Stimulated activated CD4-positive, alpha-beta T cell treated with anti-CD3 and anti-CD28 coated beads, Interleukin-4, amount 100 ng/mL, for 24 hours (primary cell): ENCODE results near the gene HYAL2.
A peak's percentile ranks its signal among the peaks of the same experiment; 100 is the strongest.
"Not testable (repeated sequence)": the region's sequence is repeated elsewhere in the genome, so short reads cannot be mapped to it uniquely, and the experiment has no call there.

ENCODE experiments used
- DNase-seq: peaks from one replicate; pipeline ENCODE4 v3.0.0-alpha.2; 2020

Gene HYAL2

DNA sequence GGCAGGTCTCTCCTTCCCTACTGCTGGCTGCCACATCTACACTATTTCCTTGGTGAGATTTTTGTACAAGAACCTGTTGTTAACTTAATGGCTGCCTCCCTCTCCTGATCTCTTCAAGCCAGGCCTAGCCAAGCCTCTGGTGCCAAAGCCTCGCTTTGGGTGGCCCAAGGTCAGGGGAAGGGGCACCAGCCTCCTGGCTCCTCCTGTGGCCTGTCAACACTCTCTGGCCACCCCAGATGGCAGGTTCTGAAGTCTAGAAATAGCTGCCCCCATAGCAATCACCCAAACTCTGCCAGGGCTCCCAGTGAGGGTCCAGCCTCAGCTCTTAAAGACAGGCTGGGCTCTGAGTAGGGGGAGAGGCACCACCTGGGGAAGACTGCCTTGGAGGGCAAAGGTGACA is 35.3 kb downstream of the HYAL2 start:
- no peak for DNase-seq

DNA sequence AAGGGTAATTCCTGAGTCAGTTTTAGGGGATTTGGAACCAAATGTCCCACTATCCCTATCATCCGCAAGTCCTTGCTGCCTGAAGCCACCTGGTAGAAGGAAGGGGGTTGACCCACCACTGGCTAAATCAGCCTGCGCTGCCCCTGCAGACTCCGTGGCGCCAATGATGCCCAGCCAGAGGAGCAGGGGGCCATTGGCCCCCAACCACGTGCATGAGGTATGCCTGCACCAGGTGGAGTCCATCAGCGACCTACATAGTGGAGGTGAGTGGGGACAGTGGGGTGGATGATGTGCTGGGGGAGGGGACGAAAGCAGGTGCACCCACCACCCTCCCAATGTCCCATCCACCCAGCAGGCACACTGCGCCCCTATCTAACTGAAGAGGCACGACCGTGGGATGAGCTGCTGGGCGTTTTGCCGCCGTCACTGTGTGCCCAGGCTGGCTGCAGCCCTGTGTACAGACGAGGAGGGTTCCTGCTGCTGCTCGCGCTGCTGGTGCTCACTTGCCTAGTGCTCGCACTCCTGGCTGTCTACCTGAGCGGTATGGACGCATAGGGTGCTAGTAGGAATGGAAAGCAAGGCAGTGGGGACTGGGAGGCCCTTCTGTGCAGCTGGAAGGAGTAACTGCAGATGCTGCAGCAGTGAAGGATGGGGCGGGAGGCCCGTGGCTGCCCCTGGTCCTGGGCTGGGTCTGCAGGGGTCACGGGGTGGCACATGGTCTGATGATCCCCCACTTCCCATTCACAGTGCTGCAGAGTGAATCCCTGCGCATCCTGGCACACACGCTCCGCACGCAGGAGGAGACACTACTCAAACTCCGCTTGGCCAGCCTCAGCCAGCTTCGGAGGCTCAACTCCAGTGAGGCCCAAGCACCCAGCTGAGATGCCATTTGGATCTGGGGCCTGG is 36.0 kb downstream of the HYAL2 start:
- DNase-seq = no peak

DNA sequence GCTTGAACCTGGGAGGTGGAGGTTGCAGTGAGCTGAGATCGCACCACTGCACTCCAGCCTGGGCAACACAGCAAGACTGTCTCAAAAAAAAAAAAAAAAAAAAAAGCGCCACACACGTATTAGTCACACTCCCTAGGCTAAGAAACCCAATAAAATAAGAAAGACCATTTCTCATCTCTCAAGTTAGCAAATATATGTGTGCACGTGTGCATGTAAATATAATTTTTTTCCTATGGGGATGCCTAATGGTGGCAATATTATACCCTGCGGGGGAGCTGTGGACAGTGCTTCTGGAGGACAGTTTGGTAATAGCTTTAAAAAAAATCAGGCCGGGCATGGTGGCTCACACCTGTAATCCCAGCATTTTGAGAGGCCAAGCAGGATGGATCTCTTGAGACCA is 38.4 kb downstream of the HYAL2 start:
- DNase-seq = not testable (repeated sequence)

- no peak for DNase-seq
Measured at GRCh38 chr3:50279255-50280016, 43.1 kb downstream of the HYAL2 start.

DNA sequence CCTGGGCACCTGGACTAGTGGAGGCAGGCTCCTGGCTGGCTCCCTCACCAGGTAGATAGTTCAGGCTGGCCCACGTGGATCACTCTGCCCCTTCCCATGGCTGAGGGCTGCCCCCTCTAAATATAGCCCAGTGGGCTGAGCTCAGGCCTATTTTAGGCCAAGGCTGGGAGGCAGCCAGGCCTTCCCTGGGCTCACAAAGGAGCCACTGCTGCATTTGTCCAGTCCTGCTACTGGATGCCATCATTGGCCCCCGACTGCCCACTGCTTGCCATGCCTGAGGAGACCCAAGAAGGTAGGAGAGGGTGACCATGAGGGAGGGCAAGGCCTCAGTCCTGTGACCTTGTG is 43.7 kb downstream of the HYAL2 start, which contains the start of gene LSMEM2:
TSS of gene LSMEM2 (plus strand) at position 208 of the 345 bp plus-strand sequence. CDS start at position 235, 27 bp downstream.
- no peak for DNase-seq

DNA sequence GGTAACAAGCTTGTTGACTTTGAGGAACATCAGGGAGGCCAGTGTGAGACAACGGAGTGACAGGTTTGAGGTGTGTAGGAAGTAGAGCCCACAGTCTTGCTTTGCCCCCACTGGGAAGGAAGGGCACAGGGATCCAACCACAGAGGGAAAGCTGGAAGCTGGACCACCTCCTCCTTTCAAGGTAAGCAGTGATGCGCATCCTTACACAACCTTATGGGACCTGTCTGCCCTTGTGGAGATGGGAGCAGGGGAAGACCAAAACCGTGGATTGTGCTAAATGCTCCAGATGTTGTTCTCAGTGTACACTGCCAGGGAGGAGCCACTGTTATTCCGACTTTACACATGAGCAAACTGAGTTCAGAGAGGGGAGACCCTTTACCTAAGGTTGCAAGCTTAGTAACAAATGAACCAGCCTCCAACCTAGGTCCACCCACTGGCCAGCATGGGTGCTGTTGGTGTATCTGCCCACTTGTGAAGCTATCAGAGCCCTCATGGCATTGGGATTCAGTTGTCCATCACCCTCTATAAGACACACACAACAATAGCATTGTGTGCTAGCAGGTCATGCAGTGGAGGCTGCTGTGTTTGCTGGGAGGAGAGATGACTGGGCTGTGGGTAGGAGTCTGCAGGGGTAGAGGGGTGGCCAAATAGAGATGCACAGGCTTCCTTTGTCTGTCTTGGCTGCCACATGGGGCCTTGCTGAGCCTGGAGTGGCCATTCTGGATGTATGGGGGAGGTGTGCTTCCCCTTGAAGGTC is 44.2 kb downstream of the HYAL2 start:
- DNase-seq = no peak

- DNase-seq = no peak
Measured at GRCh38 chr3:50276762-50277101, 45.8 kb downstream of the HYAL2 start.

DNA sequence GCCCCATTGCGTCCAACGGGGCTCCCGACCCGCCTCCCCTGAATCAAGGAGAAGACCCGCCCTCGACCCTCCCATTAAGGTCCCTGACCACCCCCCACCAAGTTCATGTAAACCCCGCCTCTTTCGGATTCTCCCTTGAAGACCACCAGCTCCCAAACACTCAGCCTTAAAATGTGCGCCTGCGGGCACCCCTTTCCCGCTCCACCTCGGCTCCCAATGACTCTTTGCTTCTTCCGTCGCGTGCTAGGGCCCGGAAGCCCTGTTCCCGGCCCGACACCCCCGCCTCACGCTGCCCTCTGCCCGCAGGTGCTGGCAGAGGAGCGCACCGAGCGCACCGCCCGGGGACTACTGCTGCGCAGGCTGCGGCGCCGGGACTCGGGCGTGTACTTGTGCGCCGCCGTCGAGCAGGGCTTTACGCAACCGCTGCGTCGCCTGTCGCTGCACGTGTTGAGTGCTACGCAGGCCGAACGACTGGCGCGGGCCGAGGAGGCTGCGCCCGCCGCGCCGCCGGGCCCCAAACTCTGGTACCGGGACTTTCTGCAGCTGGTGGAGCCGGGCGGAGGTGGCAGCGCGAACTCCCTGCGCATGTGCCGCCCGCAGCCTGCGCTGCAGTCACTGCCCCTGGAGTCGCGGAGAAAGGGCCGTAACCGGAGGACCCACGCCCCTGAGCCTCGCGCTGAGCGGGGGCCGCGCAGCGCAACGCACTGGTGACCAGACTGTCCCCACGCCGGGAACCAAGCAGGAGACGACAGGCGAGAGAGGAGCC is 46.4 kb downstream of the HYAL2 start:
- peak; percentile 24 for DNase-seq

GRCh38 chr3:50275141-50275995 is 47.2 kb downstream of the HYAL2 start:
- no peak for DNase-seq

DNA sequence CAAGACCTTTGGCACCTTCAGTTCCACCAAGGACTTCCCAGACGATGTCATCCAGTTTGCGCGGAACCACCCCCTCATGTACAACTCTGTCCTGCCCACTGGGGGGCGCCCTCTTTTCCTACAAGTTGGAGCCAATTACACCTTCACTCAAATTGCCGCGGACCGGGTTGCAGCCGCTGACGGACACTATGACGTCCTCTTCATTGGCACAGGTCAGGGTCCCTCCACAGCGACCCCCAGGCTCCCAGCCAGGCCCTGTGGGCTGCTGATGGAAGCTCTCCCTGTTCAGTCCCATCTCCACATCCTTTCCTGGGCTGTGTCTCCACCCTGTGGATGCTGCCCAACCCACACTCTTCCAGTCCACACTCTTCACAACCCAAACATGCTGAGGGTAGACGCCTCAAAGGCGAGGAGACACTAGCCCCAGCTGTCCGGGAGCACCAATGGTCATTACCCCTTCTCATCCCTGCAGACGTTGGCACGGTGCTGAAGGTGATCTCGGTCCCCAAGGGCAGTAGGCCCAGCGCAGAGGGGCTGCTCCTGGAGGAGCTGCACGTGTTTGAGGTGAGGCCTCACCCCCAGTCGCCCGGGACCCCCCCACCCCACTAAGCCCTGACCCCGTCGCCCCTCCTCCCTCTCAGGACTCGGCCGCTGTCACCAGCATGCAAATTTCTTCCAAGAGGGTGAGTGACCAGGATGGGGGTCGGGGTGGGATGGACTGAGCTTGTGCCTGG is 48.0 kb downstream of the HYAL2 start:
- DNase-seq = peak; percentile 77

DNA sequence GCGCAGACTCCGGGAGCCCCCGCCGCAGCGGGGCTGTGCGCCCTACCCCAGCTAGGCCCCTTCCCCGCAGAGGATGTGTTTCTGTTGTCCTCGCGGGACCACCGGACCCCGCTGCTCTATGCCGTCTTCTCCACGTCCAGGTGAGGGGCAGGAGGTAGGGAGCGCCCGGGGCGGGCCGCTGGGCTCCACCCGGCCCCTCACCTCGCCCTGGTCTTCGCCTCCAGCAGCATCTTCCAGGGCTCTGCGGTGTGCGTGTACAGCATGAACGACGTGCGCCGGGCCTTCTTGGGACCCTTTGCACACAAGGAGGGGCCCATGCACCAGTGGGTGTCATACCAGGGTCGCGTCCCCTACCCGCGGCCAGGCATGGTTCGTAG is 48.9 kb downstream of the HYAL2 start:
- no peak for DNase-seq

- peak; percentile 91 for DNase-seq
Measured at GRCh38 chr3:50272911-50273688, 49.4 kb downstream of the HYAL2 start.

GRCh38 chr3:50272538-50272910 is 50.0 kb downstream of the HYAL2 start:
- not testable (repeated sequence) for DNase-seq

DNA sequence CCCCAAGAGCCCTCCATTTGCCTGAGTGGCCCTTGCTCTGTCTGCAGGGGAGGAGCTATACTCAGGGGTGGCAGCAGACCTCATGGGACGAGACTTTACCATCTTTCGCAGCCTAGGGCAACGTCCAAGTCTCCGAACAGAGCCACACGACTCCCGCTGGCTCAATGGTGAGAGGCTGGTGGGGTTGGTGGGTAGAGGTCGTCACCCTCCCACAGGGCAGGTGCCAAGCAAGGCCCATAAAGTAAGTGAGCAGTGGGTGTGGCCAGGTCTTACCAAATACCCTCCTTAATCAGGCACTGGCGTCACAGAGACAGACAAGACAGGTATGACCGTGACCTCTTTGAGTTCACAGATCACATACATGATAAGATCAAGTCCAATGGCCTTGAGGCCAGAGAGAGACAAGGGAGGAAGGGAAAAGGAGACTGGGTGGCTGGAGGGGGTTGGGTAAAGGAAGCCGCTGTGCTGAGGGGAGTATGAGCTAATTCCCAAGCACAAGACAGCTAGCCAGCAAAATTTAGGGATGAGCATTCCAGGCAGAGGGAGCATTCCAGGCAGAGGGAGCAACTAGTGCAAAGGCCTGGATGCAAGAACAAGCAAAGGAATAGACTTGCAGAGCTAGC is 51.1 kb downstream of the HYAL2 start:
- DNase-seq = no peak

- DNase-seq = no peak
Measured at GRCh38 chr3:50270422-50271224, 51.9 kb downstream of the HYAL2 start.

DNA sequence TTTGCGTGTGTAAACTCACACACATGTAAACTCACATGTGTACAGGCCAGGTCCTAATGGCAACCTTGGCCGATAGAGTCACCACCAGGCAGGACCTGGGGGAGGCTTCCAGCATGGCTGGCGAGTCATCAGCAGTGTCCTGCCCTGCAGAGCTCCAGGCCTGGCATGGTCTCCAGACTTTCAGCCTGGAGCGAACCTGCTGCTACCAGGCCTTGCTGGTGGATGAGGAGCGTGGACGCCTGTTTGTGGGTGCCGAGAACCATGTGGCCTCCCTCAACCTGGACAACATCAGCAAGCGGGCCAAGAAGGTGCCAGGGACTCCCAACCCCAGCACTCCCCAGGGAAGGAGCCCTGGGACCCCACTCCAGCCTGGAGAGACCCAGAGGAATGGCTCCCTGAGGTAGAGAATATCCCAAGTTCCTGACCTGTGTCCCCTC is 52.5 kb downstream of the HYAL2 start:
- DNase-seq = no peak

DNA sequence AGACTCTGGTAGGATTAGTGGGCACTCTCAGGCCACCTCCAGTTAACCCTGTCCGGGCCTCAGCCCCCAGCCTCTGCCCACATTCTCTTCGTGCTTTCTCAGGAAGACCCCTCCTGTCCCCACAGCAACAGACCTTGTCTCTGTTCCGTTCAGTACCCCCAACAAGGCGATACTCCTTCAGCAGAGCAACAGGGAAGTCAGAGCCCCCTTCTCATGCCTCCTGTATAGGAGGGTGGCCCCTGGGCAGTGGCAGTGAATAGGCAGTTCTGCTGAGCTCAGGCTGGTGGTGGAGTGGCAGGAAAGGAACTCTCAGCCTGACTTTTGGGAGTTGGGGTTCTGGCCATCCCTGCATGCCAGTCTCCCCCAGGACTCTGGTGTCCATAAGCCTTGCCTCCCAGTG is 53.1 kb downstream of the HYAL2 start:
- DNase-seq = no peak

GRCh38 chr3:50268703-50269451 is 53.7 kb downstream of the HYAL2 start, which contains the start of gene SEMA3B:
Gene SEMA3B, plus strand, starts transcription at chr3:50269147. Its CDS starts 94 bp downstream, at chr3:50269241.
- no peak for DNase-seq
